PC-3 (cell line): Measurements from ENCODE around the gene SLC30A3. TPM values are rescaled to one million over a fixed set of nuclear protein-coding genes. Genes with fewer than 3 reads are reported as not detected.
"Not testable (repeated sequence)": the region's sequence is repeated elsewhere in the genome, so short reads cannot be mapped to it uniquely, and the experiment has no call there.

Experiments used
- ATAC-seq: fragments of 200-7000 bp; cut with Tn5 transposase; 2 replicates; pipeline ENCODE4 v1.9.1; 2020; ENCODE audit warnings: mild to moderate bottlenecking, moderate library complexity
- BruUV-seq: library from RNA; stranded (reverse); fragments of 400-500 nt; replicated peaks from 2 replicates; lab custom pipeline; 2021; lab: Mats Ljungman, UMichigan
- CTCF ChIA-PET: fragments of 300-600 bp; sonication (Branson Sonifier 250); formaldehyde crosslinking; loops from one replicate; lab custom pipeline; 2022; ENCODE audit warnings: antibody characterized with exemption; lab: Charles Lee
- POLR2A ChIA-PET: fragments of 300-600 bp; sonication (Branson Sonifier 250); formaldehyde crosslinking; loops from one replicate; lab custom pipeline; 2022; ENCODE audit warnings: antibody characterized with exemption; ENCODE audit not compliant: unreplicated experiment; lab: Charles Lee
- DNase-seq: peaks from one replicate; pipeline ENCODE4 v3.0.0-alpha.2; 2015
- H2AFZ ChIP-seq: fragments of 300-600 bp; sonication (generic); 2 replicates; pipeline ENCODE4 v1.6.0; 2016; ENCODE audit warnings: antibody characterized with exemption, low read length
- H3F3A ChIP-seq: fragments of 300-600 bp; sonication (generic); one replicate; pipeline ENCODE4 v1.6.0; 2017; ENCODE audit warnings: antibody characterized with exemption, low read length, control low read depth, mild to moderate bottlenecking; ENCODE audit not compliant: unreplicated experiment
- H3K27ac ChIP-seq: fragments of 300-600 bp; sonication (generic); 2 replicates; pipeline ENCODE4 v1.5.1; 2016; ENCODE audit warnings: mild to moderate bottlenecking, low read length
- H3K27me3 ChIP-seq: fragments of 300-600 bp; sonication (generic); 2 replicates; pipeline ENCODE4 v1.6.1; 2016; ENCODE audit warnings: low read length, mixed read lengths
- H3K36me3 ChIP-seq: fragments of 300-600 bp; sonication (generic); 2 replicates; pipeline ENCODE4 v1.6.1; 2016; ENCODE audit warnings: low read depth, mixed run types, low read length, mixed read lengths
- H3K4me1 ChIP-seq: fragments of 300-600 bp; sonication (generic); 2 replicates; pipeline ENCODE4 v1.5.1; 2016; ENCODE audit warnings: low read length; ENCODE audit not compliant: insufficient read depth
- H3K4me2 ChIP-seq: fragments of 300-600 bp; sonication (generic); 2 replicates; pipeline ENCODE4 v1.6.0; 2016; ENCODE audit warnings: low read length
- H3K4me3 ChIP-seq: fragments of 300-600 bp; sonication (generic); 2 replicates; pipeline ENCODE4 v1.5.1; 2016; ENCODE audit warnings: mild to moderate bottlenecking, low read length, mixed read lengths
- H3K79me2 ChIP-seq: fragments of 300-600 bp; sonication (generic); 2 replicates; pipeline ENCODE4 v1.6.1; 2017; ENCODE audit warnings: low read length, mixed read lengths
- H3K9ac ChIP-seq: fragments of 300-600 bp; sonication (generic); 2 replicates; pipeline ENCODE4 v1.6.0; 2016; ENCODE audit warnings: mild to moderate bottlenecking, low read length
- H3K9me2 ChIP-seq: fragments of 300-600 bp; sonication (generic); replicated peaks from 2 replicates; pipeline ENCODE4 v1.6.1; 2016; ENCODE audit warnings: mixed run types, low read length, mixed read lengths
- H3K9me3 ChIP-seq: fragments of 300-600 bp; sonication (generic); 2 replicates; pipeline ENCODE4 v1.6.1; 2016; ENCODE audit warnings: low read length, mixed read lengths
- H4K20me1 ChIP-seq: fragments of 300-600 bp; sonication (generic); 2 replicates; pipeline ENCODE4 v1.6.1; 2016; ENCODE audit warnings: low read length, mixed read lengths
- EZH2 ChIP-seq: fragments of 300-600 bp; sonication (generic); IDR thresholded peaks from one replicate; pipeline ENCODE4 v1.6.1; 2017; ENCODE audit warnings: antibody characterized with exemption, mild to moderate bottlenecking, low read length; ENCODE audit not compliant: unreplicated experiment
- EZH2phosphoT487 ChIP-seq: fragments of 300-600 bp; sonication (generic); IDR thresholded peaks from 2 replicates; pipeline ENCODE4 v1.6.1; 2018; ENCODE audit warnings: mild to moderate bottlenecking, antibody characterized with exemption, low read length, borderline replicate concordance
- intact Hi-C: fragments of 100-400 bp; cut with micrococcal nuclease; formaldehyde crosslinking; loops from 2 replicates; pipeline ENCODE4 v1.9.0; 2023
- total RNA-seq: library from RNA; depleted of rRNA; stranded (reverse); fragments of >200 nt; gene quantifications from 2 replicates; pipeline ENCODE4 v1.2.3, GENCODE V29; 2014
- TF ChIP-seq, protein P1 (sequence below): fragments of 300-600 bp; sonication (generic); conservative IDR thresholded peaks from 2 replicates; pipeline ENCODE4 v1.5.1; 2017; ENCODE audit warnings: antibody characterized with exemption, low read depth, mild to moderate bottlenecking, low read length

SLC30A3 gene
- total RNA-seq, 1 experiment from 2014 or later = 0.36 TPM

DNA sequence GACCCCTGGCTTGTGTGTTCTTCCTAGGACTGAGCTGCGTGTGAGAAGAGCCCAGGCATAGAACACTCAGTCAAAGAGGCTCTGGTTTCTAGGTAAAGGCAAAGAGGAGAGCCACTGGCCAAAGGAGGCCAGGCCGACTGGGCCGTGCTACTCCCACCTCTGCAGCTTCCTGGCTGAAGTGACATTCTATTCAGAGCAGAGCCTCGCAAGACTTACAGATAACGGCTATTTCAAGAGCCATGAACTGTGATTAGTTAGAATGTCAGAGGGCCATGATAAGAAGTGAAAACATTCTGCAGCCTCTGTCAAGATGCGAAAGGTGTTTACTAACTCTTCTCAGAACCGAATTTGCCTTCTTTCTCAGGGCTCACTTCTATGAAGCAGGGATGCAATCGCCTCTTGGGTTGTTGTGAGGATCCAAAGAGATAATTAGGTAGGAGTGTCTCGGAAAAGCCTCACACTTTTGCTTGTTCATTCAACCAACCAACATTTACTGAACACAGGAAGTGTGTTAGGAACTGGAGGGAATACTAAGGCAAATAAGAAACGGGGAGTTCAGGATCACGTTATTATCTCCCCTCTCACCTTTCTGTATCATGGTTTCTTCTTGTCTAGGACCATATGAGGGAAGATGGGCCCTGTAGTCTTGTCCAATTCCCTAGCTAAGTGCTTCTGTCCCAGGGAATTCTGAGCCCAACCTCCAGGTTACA, 8.9 kb upstream of the SLC30A3 start:
- POLR2A ChIA-PET = interaction anchor here (0.6 kb wide), 1 partner anchor 290 kb away, joined by 5 read pairs; no protein-coding TSS in a partner anchor
- H3K4me3 ChIP-seq = no peak overlapping the region
- no peaks in the 10 kb centered on the region for H3K9me3 ChIP-seq
- DNase-seq (no peak), ATAC-seq (no peak)
- H2AFZ ChIP-seq = no peak overlapping the region
- no peak overlapping the region for H3K27ac ChIP-seq
- H3K4me1 ChIP-seq = no peaks in the 10 kb centered on the region
- no peaks in the 10 kb centered on the region for H4K20me1 ChIP-seq
- TF ChIP-seq EZH2 (no peak), EZH2phosphoT487 (no peak)
- H3K36me3 ChIP-seq = no peaks in the 10 kb centered on the region
- intact Hi-C loops = no loop called here
- H3K79me2 ChIP-seq = no peaks in the 10 kb centered on the region
- H3K4me2 ChIP-seq = no peak overlapping the region
- no peaks in the 10 kb centered on the region for H3K27me3 ChIP-seq
- H3F3A ChIP-seq = no peaks in the 10 kb centered on the region
- H3K9me2 ChIP-seq = no peaks in the 10 kb centered on the region
- no peak overlapping the region for H3K9ac ChIP-seq
- CTCF ChIA-PET = no interaction called here
- no TSS peak for BruUV-seq

DNA sequence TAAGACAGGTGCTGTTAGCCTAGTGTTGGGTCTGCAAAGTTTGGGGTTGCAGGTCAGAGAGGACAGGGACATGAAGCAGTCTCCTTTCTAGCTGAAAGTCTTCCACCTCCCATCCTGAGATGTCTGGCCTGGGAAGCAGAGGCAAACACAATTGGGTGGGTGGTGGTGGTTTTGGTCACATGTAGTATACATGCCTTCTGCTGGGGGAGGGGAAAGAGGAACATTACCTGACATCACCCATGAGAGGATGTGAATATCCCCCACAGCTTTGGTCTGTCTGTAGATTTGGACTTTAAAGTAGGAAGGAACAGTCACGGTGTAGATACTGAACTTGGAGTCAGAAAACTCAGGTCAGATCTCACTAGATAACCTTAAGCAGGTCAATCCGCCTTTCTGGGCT, 7.8 kb upstream of the SLC30A3 start:
- no peak for DNase-seq
- no peaks in the 10 kb centered on the region for H3K9me2 ChIP-seq
- TF ChIP-seq EZH2phosphoT487 = no peak
- TF ChIP-seq, protein P1, sequence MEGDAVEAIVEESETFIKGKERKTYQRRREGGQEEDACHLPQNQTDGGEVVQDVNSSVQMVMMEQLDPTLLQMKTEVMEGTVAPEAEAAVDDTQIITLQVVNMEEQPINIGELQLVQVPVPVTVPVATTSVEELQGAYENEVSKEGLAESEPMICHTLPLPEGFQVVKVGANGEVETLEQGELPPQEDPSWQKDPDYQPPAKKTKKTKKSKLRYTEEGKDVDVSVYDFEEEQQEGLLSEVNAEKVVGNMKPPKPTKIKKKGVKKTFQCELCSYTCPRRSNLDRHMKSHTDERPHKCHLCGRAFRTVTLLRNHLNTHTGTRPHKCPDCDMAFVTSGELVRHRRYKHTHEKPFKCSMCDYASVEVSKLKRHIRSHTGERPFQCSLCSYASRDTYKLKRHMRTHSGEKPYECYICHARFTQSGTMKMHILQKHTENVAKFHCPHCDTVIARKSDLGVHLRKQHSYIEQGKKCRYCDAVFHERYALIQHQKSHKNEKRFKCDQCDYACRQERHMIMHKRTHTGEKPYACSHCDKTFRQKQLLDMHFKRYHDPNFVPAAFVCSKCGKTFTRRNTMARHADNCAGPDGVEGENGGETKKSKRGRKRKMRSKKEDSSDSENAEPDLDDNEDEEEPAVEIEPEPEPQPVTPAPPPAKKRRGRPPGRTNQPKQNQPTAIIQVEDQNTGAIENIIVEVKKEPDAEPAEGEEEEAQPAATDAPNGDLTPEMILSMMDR = no peak
- TF ChIP-seq EZH2 = no peak
- H3K9me3 ChIP-seq = no peaks in the 10 kb centered on the region
- 0 out of 2 replicates have a peak, but pooled peaks cover under 1% of the 10 kb centered on the region for H3K27me3 ChIP-seq
- no peak overlapping the region for H3K27ac ChIP-seq
- ChIA-PET CTCF (no interaction called here), POLR2A (interaction anchor here (0.6 kb wide), 1 partner anchor 22 kb away, joined by 3 read pairs; no protein-coding TSS in a partner anchor)
- H3K4me3 ChIP-seq = no peak overlapping the region
- no peak overlapping the region for H3K4me2 ChIP-seq
- no peaks in the 10 kb centered on the region for H3K36me3 ChIP-seq
- intact Hi-C loops = no loop called here
- H3K9ac ChIP-seq = no peak overlapping the region
- H2AFZ ChIP-seq = no peak overlapping the region
- no peak for ATAC-seq
- BruUV-seq = no TSS peak
- H4K20me1 ChIP-seq = no peaks in the 10 kb centered on the region
- no peaks in the 10 kb centered on the region for H3F3A ChIP-seq
- no peaks in the 10 kb centered on the region for H3K79me2 ChIP-seq
- H3K4me1 ChIP-seq = no peaks in the 10 kb centered on the region

DNA sequence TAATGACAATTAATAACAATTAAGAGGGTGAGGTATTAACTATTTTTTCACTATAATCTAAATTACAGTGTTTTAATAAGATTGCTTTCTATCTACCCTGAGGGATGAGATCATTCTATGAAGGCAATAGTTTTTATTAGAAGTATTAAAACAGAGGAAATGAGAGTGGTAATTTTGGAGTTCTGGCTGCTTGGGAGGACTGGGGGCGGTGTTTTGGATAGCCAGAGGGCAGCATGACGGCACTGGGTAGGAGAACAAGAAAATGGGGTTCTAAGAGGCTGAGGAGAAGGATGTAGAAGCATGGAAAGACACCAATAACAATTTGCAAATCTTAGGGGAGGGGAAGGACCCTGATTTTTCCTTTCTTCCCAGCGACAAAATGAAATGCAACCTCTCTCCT, 7.3 kb upstream of the SLC30A3 start:
- no peak for ATAC-seq
- ChIA-PET POLR2A (no interaction called here), CTCF (no interaction called here)
- no peak for DNase-seq
- Histone ChIP-seq H3K9ac (no peak overlapping the region), H3F3A (no peaks in the 10 kb centered on the region), H3K27ac (no peak overlapping the region), H3K4me3 (no peak overlapping the region), H4K20me1 (no peaks in the 10 kb centered on the region), H3K79me2 (no peaks in the 10 kb centered on the region), H3K9me2 (no peaks in the 10 kb centered on the region), H3K36me3 (no peaks in the 10 kb centered on the region), H3K27me3 (peaks cover 6% of the 10 kb centered on the region; the same call in 1 of the 2 replicates), H3K4me1 (no peaks in the 10 kb centered on the region), H3K9me3 (no peaks in the 10 kb centered on the region), H3K4me2 (no peak overlapping the region), H2AFZ (no peak overlapping the region)
- no TSS peak for BruUV-seq
- TF ChIP-seq, protein P1 = no peak
- TF ChIP-seq EZH2phosphoT487 = no peak
- intact Hi-C loops = no loop called here

DNA sequence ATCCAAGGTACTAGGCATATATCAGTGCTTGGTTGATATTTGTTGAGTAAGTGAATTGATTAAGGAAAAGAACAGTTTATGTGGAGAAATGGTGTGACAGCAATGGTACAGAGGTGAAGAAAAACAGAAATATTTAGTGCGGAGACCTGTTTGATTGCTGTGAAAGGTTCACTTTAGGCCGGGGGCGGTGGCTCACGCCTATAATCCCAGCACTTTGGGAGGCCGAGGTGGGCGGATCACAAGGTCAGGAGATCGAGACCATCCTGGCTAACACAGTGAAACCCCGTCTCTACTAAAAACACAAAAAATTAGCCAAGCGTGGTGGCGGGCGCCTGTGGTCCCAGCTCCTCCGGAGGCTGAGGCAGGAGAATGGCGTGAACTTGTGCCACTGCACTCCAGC, 5.4 kb upstream of the SLC30A3 start:
- H3K9ac ChIP-seq, DNase-seq, H3K9me3 ChIP-seq, H3K79me2 ChIP-seq, intact Hi-C loops, BruUV-seq, H4K20me1 ChIP-seq, ATAC-seq, H3F3A ChIP-seq, H3K4me2 ChIP-seq, POLR2A ChIA-PET, H3K9me2 ChIP-seq, H3K4me3 ChIP-seq, H2AFZ ChIP-seq, H3K36me3 ChIP-seq, H3K27ac ChIP-seq: not testable (repeated sequence)
- CTCF ChIA-PET = interaction anchor here (0.7 kb wide), 1 partner anchor 15 kb away, joined by 3 read pairs; no protein-coding TSS in a partner anchor
- H3K4me1 ChIP-seq = 0 out of 2 replicates have a peak, but pooled peaks cover 10% of the 10 kb centered on the region
- H3K27me3 ChIP-seq = peaks cover 25% of the 10 kb centered on the region
